Natural killer cell (primary cell): ENCODE measurements around the gene SSR3. TPM values are rescaled to one million over a fixed set of nuclear protein-coding genes. Genes with fewer than 3 reads are reported as not detected.

ENCODE experiments used
- ATAC-seq, 3 donors: fragments of 150-1000 bp in 2 of 3; fragments of 200-7000 bp in 1 of 3; cut with Tn5 transposase; 1 replicate in 1 of 3; 2 replicates in 2 of 3; pipeline ENCODE4 v1.10.0; 2021; ENCODE audit warnings: mild to moderate bottlenecking in 2 of 3, moderate library complexity in 2 of 3
- DNase-seq, 2 donors: peaks; one replicate each; pipeline versions ENCODE4 v3.0.0 to v3.0.0-alpha.2; 2013 to 2021; ENCODE audit warnings: mixed read lengths in 1 of 2
- H3K27ac ChIP-seq: one replicate; pipeline ENCODE4 v1.5.1; 2013; ENCODE audit warnings: mild to moderate bottlenecking, low read length
- H3K27me3 ChIP-seq: one replicate; pipeline ENCODE4 v1.6.1; 2013; ENCODE audit warnings: low read length; ENCODE audit not compliant: control insufficient read depth, insufficient read depth
- H3K36me3 ChIP-seq: one replicate; pipeline ENCODE4 v1.6.1; 2013; ENCODE audit warnings: low read length; ENCODE audit not compliant: control insufficient read depth, insufficient read depth
- H3K4me1 ChIP-seq: one replicate; pipeline ENCODE4 v1.6.1; 2013; ENCODE audit warnings: low read length; ENCODE audit not compliant: control insufficient read depth, insufficient read depth
- H3K4me3 ChIP-seq: one replicate; pipeline ENCODE4 v1.5.1; 2013; ENCODE audit warnings: low read length
- H3K9me3 ChIP-seq: one replicate; pipeline ENCODE4 v1.6.1; 2013; ENCODE audit warnings: low read length; ENCODE audit not compliant: control insufficient read depth, insufficient read depth
- H3K27ac Mint-ChIP-seq, 2 donors: one replicate each; pipeline ENCODE4 v1.8.0; 2022; ENCODE audit warnings: mild to moderate bottlenecking in 2 of 2, mixed read lengths in 2 of 2, moderate library complexity in 1 of 2
- H3K27me3 Mint-ChIP-seq, 2 donors: one replicate each; pipeline ENCODE4 v1.8.0; 2022; ENCODE audit warnings: low read depth in 2 of 2, mixed read lengths in 2 of 2
- H3K36me3 Mint-ChIP-seq: one replicate; pipeline ENCODE4 v1.8.0; 2022; ENCODE audit warnings: mixed read lengths
- H3K4me1 Mint-ChIP-seq, 2 donors: one replicate each; pipeline ENCODE4 v1.8.0; 2022; ENCODE audit warnings: mixed read lengths in 2 of 2
- H3K4me3 Mint-ChIP-seq: one replicate; pipeline ENCODE4 v1.8.0; 2022; ENCODE audit warnings: mild to moderate bottlenecking, moderate library complexity, mixed read lengths
- H3K9me3 Mint-ChIP-seq, 2 donors: one replicate each; pipeline ENCODE4 v1.8.0; 2022; ENCODE audit warnings: mixed read lengths in 2 of 2
- CTCF ChIP-seq: fragments of 200-600 bp; IDR thresholded peaks from one replicate; pipeline ENCODE4 v1.8.0; 2022; ENCODE audit warnings: antibody characterized with exemption
- WGBS: methylation state at CpG from one replicate; pipeline ENCODE4 v1.1.7; 2013; ENCODE audit warnings: missing lambda C conversion rate; ENCODE audit not compliant: insufficient coverage; 5-methylcytosine and 5-hydroxymethylcytosine counted together
- intact Hi-C: fragments of 100-400 bp; cut with micrococcal nuclease; formaldehyde crosslinking; loops from one replicate; pipeline ENCODE4 v1.14.2; 2022
- total RNA-seq, 4 donors: library from RNA; stranded (reverse); fragments of 120-200 nt in 1 of 4; gene quantifications; one replicate each; pipeline versions ENCODE4 v1.2.3 to v1.2.4, GENCODE V29; 2013 to 2022

Gene SSR3
- total RNA-seq, 3 donors from 2014 or later (not counting 1 experiment from before 2014, with no cell fraction given): 60.7 to 75.1 (median 63.0) TPM

GRCh38 chr3:156511987-156512677 lies 42.8 kb downstream of the SSR3 start:
- DNase-seq: peak in 1 of 2 donors; percentile 13
- Histone ChIP-seq H3K27me3 (no peaks in the 10 kb centered on the region), H3K9me3 (no peaks in the 10 kb centered on the region), H3K4me3 (no peak overlapping the region), H3K27ac (no peak overlapping the region), H3K4me1 (no peaks in the 10 kb centered on the region), H3K36me3 (no peaks in the 10 kb centered on the region)
- no peaks in the 10 kb centered on the region for H3K4me1 Mint-ChIP-seq
- no peak for ATAC-seq
- peaks cover 17 to 34% of the 10 kb centered on the region in 2 donors for H3K27me3 Mint-ChIP-seq
- no peak overlapping the region for H3K4me3 Mint-ChIP-seq
- H3K9me3 Mint-ChIP-seq: no peaks in the 10 kb centered on the region
- no peak overlapping the region for H3K27ac Mint-ChIP-seq
- WGBS: 43% methylated on average over 1 of the region's 2 CpGs
- no peak for TF ChIP-seq CTCF
- intact Hi-C loops: no loop called here
- H3K36me3 Mint-ChIP-seq: no peaks in the 10 kb centered on the region

- no peaks in the 10 kb centered on the region for H3K36me3 Mint-ChIP-seq
- 58% methylated on average over 4 of the region's 5 CpGs for whole genome bisulfite sequencing
- peaks cover 0 to 3% of the 10 kb centered on the region in 2 donors for H3K9me3 Mint-ChIP-seq
- no peak overlapping the region for H3K4me3 ChIP-seq
- no peak overlapping the region for H3K27ac Mint-ChIP-seq
- H3K36me3 ChIP-seq: no peaks in the 10 kb centered on the region
- ATAC-seq (peak; percentile 77 to 92 (median 81)), DNase-seq (peak in 1 of 2 donors; percentile 74)
- H3K27me3 ChIP-seq: no peaks in the 10 kb centered on the region
- no peak overlapping the region for H3K27ac ChIP-seq
- intact Hi-C loops: loop anchor here (1.0 kb wide), 3 partner anchors 37 to 359 kb away; no protein-coding TSS in a partner anchor
- H3K4me1 ChIP-seq: no peaks in the 10 kb centered on the region
- H3K4me3 Mint-ChIP-seq: no peak overlapping the region
- H3K4me1 Mint-ChIP-seq: no peaks in the 10 kb centered on the region
- peaks cover 25 to 51% of the 10 kb centered on the region in 2 donors for H3K27me3 Mint-ChIP-seq
- peak; percentile 75 for TF ChIP-seq CTCF
- H3K9me3 ChIP-seq: no peaks in the 10 kb centered on the region
Measured at GRCh38 chr3:156509189-156510174, 45.4 kb downstream of the SSR3 start.

GRCh38 chr3:156507285-156507684 lies 47.6 kb downstream of the SSR3 start:
- Histone ChIP-seq H3K36me3 (no peaks in the 10 kb centered on the region), H3K9me3 (no peaks in the 10 kb centered on the region), H3K27me3 (peaks cover 2% of the 10 kb centered on the region), H3K27ac (no peak overlapping the region), H3K4me1 (no peaks in the 10 kb centered on the region), H3K4me3 (no peak overlapping the region)
- H3K4me3 Mint-ChIP-seq: no peak overlapping the region
- H3K36me3 Mint-ChIP-seq: no peaks in the 10 kb centered on the region
- ATAC-seq (no peak), DNase-seq (no peak)
- H3K27me3 Mint-ChIP-seq: peaks cover 29 to 55% of the 10 kb centered on the region in 2 donors
- intact Hi-C loops: no loop called here
- H3K27ac Mint-ChIP-seq: no peak overlapping the region
- TF ChIP-seq CTCF: no peak
- peaks cover 0 to 3% of the 10 kb centered on the region in 2 donors for H3K9me3 Mint-ChIP-seq
- no peaks in the 10 kb centered on the region for H3K4me1 Mint-ChIP-seq
